ENCODE results near the gene FBRSL1. TPM values are rescaled to one million over a fixed set of nuclear protein-coding genes. Genes with fewer than 3 reads are reported as not detected.

The FBRSL1 gene
- total RNA-seq, 1 experiment from 2014 or later = 10.7 TPM

DNA sequence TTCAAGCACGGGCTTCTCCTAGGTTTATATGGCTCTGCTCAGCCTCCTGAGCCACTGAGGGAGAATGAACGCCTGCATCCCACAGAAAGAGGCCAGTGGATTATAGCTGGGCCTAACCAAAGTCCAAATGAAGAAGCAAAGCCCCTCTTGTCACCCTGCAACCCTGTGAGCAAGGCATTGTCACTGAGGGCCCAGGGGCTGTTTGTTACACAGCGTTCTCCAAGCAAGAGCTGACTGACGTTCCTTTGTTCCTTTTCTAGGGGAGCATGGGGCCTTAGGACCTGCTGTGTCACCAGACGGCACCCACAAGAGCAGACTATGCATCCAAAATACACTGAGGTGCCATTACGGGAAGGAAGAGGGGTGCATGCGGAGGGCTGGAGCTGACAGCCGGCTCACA, 4.3 kb upstream of the FBRSL1 start:
- no peaks in the 10 kb centered on the region for H3K27me3 ChIP-seq
- no peak for DNase-seq

DNA sequence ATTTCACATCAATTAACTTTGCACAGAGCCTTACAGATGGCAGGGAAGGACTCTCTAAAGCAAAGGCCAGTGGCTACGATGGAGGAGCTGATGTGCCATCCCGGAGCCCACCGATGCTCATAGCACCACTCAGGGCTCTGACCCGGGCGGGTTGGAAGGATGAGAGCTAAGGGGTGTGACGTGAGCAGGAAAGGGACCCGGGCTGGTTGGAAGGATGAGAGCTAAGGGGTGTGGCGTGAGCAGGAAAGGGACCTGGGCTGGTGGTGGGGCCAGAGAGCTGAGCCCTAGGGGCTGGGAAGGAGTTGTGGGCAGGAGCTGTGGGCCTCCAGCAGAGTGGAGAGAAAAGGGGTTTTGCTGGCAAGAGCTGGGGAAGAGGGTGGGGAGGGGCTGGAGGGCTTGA, 3.8 kb upstream of the FBRSL1 start:
- Histone ChIP-seq H3K36me3 (peaks cover 2% of the 10 kb centered on the region; the same call in 1 of the 2 replicates), H3K27me3 (no peaks in the 10 kb centered on the region)
- DNase-seq = no peak

More for the DNA sequence above, 4.3 kb upstream of the FBRSL1 start:
- Histone ChIP-seq H3K9me3 (no peaks in the 10 kb centered on the region), H3K36me3 (no peaks in the 10 kb centered on the region), H3K4me3 (no peak overlapping the region)

DNA sequence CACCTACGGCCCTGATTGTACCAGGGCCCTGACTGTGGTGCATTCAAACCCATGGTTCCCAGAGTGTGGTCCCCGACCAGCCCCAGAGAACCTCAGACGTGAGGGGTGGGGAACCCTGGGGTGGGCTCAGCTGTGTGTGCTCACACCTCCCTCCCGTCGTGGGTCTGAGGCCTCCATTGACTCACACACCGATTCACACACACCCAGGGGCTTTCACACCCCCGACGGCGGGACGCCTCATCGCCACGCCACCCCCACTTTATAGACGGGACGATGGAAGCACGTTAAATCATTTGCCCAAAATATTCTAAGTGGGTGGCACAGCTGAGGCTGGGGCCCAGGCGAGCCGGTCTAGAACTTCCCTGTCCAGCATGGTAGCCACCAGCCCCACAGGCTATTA, 3.4 kb upstream of the FBRSL1 start:
- DNase-seq = no peak
- Histone ChIP-seq H3K4me3 (no peak overlapping the region), H3K27me3 (no peaks in the 10 kb centered on the region), H3K36me3 (peaks cover 2% of the 10 kb centered on the region; the same call in 1 of the 2 replicates), H3K9me3 (no peaks in the 10 kb centered on the region)

More for the DNA sequence above, 3.8 kb upstream of the FBRSL1 start:
- H3K9me3 ChIP-seq = no peaks in the 10 kb centered on the region
- H3K4me3 ChIP-seq = no peak overlapping the region

DNA sequence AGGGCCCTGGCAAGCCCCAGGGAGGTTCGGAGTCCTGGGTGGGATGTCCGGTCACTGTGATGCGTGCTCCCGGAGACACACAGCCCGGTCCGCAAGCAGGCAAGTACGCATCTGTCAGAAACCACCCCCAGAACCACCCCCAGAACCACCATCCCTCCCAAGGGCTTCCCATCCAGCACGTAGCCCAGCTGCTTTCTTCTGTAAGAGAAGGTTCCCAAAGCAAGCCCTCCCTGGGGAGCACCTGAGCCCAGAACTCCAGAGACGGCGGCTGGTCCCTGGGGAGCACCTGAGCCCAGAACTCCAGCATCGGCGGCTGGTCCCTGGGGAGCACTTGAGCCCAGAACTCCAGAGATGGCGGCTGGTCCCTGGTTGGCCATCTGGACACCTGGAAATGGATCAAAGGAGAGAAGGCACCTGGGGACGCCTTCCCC, 2.6 kb upstream of the FBRSL1 start:
- H3K4me3 ChIP-seq = no peak overlapping the region

DNA sequence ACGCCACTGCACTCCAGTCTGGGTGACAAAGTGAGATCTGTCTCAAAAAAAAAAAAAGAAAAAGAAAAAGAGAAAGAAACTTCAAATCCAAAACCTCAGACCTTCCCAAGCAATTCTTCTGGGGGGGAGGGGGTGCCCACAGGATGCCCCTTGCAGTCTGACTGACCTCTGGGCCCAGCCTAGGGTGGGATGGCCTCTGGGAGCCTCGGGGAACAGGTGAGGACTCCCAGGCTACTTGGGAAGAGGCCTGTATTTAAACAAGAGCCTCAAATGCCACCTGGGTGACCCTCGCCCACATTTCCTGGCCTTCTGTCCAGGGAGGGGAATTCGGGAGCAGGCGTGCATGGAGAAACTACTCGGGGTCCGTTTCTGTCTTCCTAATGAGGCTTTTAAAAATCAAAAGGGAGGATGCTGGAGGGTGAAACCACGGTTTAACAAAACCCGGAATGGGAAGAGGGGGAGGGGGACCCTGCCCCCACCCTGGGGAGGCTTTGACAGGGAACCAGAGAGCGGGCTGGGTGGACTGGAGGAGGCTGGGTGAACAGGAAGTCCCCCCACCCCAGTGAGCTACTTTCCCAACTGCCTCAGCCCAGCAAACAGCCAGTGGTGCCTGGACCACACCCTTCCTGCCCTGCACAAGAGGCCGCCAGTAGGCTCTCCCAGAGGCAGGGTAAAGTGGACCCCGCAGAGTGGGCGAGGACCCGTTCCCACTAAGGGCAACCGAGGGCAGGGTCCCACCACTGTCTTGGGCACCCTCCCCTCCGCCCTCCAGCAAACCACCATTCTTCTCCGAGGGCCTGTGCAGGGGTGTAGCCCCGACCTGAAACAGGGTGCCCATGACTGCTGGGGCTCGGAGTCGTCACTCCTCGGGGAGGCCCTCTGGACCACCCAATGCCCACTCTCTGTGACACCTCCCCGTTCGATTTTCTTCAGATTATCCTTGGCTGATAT, 1.5 kb upstream of the FBRSL1 start:
- H3K4me3 ChIP-seq = no peak overlapping the region; the same call in 1 of the 2 replicates
- peaks cover 10% of the 10 kb centered on the region for H3K36me3 ChIP-seq
- H3K27me3 ChIP-seq = no peaks in the 10 kb centered on the region
- no peak for DNase-seq
- H3K9me3 ChIP-seq = no peaks in the 10 kb centered on the region

More for the DNA sequence above, 2.6 kb upstream of the FBRSL1 start:
- Histone ChIP-seq H3K9me3 (no peaks in the 10 kb centered on the region), H3K36me3 (peaks cover 6% of the 10 kb centered on the region), H3K27me3 (no peaks in the 10 kb centered on the region)
- no peak for DNase-seq

DNA sequence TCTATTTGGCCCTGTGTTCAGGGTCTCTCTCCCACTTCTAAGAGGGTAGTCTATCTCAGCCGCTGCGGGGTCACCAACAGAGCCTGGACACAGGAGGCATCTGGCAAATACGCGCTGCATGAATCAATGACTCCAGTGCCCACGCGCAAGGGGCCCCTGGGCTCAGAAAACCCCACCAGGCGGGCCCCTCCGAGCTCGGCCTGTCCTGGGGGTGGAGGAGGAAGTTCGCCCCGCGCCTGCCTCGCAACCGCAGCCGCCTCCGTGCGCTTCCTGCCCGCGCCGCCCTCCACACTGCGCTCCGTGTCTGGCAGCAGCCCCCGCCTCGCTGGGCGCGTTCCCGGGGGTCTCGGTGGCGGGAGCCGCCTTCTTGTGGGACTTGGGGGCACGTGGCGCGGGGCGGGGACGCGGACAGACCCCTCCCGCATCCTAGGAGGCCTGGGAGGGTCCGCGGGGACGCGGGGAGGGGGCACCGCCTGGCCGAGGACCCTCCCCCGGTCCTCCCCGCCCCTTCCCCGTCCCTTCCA, 811 bp upstream of the FBRSL1 start:
- Histone ChIP-seq H3K4me3 (peak overlapping the region; percentile 60), H3K36me3 (peaks cover 10% of the 10 kb centered on the region), H3K27me3 (no peaks in the 10 kb centered on the region), H3K9me3 (no peaks in the 10 kb centered on the region)
- no peak for DNase-seq

DNA sequence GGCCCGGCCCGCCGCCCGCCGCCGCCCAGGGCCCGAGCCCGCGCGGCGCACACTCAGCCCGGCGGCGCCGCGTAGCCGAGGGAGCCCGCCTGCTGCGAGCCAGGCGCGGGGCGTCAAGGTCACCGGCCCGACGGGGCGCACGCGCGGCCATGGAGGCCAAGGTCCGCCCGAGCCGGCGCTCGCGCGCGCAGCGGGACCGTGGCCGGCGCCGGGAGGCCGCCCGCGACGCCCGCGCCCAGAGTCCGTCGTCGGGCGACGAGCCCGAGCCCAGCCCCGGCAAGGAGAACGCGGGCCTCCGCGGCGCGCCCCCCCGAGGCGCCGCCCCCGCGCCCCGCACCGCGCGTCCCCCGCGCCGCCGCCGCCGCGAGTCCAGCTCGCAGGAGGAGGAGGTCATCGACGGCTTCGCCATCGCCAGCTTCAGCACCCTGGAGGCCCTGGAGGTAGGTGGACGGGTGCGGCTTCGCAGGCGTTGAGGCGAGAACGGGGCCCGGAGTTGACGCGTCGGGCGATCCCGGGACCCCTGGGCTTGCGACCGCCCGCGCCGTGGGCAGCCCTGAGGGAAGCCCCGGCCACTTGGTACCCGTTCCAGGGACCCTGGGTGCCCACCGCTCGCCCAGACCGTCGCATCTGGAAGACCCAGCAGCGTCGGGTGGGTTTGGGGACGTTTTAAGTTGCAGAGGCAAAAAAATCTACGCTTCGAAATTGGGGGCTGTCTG, 629 bp downstream of the FBRSL1 start:
- H3K36me3 ChIP-seq = peaks cover 10% of the 10 kb centered on the region
- no peaks in the 10 kb centered on the region for H3K9me3 ChIP-seq
- no peaks in the 10 kb centered on the region for H3K27me3 ChIP-seq
- peak; percentile 43 for DNase-seq
- peak overlapping the region; percentile 84 for H3K4me3 ChIP-seq

DNA sequence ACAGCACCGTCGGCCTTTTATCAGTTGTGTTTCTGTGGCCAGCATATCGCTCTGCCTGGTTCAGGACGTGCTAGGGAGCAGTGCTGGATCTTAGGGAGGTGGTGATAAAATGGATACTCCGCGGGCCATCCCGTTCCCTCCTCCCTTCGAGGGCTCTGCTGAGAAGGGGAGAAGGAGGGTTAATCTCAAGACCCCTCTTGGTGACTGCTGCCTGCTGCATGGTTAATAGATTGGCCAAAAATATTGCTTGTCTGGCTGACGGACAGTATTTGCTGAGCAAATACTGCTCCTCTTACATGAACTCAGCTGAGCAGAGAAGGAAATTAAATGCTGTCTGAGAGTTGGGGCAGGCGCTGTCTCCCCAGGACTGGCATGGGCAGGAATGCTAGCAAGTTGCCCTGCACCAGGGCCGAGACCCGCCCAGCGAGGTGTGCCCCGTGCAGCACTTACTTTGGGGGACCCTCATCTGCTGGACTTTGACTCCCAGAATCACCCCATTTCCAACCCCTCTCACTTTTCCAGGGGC, 1.2 kb downstream of the FBRSL1 start:
- Histone ChIP-seq H3K27me3 (no peaks in the 10 kb centered on the region), H3K36me3 (peaks cover 10% of the 10 kb centered on the region)
- no peak for DNase-seq

DNA sequence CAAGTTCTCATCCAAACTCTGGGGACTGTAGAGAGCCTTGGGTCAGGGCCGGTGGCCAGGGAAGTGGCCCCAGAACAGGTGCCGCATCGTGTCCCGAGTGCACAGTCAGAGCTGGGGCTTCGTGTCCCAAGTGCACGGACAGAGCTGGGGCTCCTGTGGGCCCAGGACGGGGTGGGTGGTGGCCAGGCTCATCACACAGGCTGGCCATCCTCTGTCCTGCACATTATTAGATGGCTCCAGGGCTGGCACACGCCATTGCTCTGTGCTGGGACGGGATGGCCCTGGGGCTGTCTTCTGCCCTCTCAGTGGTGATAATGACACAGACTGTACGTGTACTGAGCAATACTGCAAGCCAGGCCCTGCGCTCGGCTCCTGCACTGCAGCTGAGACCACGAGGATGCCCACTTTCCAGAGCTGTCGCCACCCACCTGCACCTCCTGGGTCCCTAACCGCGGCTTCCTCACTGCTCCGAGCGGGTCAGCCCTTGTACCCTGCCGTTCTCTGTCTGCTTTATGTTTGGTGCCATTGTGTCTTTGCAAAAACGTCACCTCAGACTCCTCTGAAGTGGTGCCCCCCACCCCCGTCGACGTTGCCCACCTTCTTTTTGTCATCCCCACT, 1.9 kb downstream of the FBRSL1 start:
- H3K27me3 ChIP-seq = no peaks in the 10 kb centered on the region
- H3K9me3 ChIP-seq = no peaks in the 10 kb centered on the region
- peak overlapping the region; percentile 84 for H3K4me3 ChIP-seq
- peaks cover 10% of the 10 kb centered on the region for H3K36me3 ChIP-seq
- DNase-seq = no peak

More for the DNA sequence above, 1.2 kb downstream of the FBRSL1 start:
- peak overlapping the region; percentile 84 for H3K4me3 ChIP-seq
- H3K9me3 ChIP-seq = no peaks in the 10 kb centered on the region

DNA sequence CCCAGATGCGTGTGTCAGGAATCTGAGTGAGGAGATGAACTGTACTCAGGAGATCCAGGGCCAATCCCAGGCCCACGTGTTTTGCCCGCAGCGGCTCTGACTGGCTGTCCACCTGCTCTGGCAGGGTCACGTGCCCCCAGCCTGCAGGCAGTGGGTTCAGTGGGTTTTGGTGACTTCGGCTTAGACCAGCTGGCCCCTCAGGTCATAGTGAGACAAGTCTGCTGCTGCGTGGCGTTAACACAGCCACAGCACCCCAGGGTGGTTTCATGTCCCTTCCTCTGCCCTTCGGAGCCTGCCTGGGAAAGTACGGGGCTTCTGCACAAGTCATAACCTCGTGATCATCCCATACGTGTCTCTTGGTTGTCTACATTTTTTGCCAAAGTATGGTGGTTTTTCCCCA, 2.6 kb downstream of the FBRSL1 start:
- Histone ChIP-seq H3K4me3 (no peak overlapping the region), H3K36me3 (peaks cover 10% of the 10 kb centered on the region), H3K9me3 (no peaks in the 10 kb centered on the region), H3K27me3 (no peaks in the 10 kb centered on the region)
- no peak for DNase-seq

DNA sequence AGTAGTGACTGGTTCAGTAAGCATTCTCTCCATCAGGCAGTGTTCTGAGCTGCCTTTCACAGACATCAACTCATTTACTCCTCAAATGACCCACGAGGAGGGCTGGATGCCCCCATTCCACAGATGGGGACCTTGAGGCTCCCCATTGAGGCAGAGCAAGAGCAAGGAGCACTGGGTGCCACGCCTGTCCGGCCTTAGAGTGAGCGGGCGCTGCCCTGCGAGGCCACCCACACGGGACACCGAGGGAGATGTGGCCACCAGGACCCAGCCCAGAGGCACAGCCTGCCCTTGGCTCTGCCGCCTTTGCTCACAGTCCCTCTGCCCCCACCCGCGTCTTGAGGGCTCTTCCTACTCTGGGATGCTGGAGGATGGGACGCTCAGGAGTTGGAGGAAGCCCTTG, 3.0 kb downstream of the FBRSL1 start:
- Histone ChIP-seq H3K27me3 (no peaks in the 10 kb centered on the region), H3K36me3 (peaks cover 10% of the 10 kb centered on the region), H3K9me3 (no peaks in the 10 kb centered on the region), H3K4me3 (no peak overlapping the region)
- no peak for DNase-seq

DNA sequence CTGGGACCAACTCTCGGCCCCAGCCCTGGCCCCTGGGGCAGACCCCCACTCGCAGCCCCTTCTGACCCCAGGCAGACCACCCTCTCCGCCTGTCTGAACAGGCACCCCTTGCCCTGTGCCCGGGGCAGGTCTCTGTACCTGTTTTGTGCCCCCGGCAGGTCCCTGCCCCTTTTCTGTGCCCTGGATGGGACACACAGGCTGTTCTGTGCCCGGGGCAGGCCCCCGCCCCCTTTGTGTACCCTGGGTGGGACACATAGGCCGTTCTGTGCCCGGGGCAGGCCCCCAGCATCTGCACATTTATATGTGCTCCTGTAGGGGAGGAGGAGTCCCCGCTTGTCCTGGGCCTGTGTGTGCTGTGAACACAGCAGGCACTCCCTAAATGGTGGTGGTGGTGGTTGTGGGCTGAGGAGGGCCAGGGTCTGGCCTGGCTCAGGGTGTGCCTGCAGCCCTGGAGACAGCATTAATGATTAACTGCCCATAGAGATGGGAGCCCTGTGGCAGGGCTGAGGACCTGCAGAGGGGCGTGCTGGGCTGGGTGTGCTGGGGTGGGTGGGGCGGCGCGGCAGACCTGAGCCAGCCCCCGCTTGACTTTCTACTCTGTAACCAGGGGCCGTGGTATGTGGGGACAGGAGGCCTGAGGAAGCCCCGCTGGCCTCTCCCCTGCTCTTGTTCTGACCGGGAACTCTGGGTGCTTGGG, 3.7 kb downstream of the FBRSL1 start:
- H3K27me3 ChIP-seq = no peaks in the 10 kb centered on the region
- no peak for DNase-seq
- peaks cover 10% of the 10 kb centered on the region for H3K36me3 ChIP-seq
- no peak overlapping the region for H3K4me3 ChIP-seq
- H3K9me3 ChIP-seq = no peaks in the 10 kb centered on the region

DNA sequence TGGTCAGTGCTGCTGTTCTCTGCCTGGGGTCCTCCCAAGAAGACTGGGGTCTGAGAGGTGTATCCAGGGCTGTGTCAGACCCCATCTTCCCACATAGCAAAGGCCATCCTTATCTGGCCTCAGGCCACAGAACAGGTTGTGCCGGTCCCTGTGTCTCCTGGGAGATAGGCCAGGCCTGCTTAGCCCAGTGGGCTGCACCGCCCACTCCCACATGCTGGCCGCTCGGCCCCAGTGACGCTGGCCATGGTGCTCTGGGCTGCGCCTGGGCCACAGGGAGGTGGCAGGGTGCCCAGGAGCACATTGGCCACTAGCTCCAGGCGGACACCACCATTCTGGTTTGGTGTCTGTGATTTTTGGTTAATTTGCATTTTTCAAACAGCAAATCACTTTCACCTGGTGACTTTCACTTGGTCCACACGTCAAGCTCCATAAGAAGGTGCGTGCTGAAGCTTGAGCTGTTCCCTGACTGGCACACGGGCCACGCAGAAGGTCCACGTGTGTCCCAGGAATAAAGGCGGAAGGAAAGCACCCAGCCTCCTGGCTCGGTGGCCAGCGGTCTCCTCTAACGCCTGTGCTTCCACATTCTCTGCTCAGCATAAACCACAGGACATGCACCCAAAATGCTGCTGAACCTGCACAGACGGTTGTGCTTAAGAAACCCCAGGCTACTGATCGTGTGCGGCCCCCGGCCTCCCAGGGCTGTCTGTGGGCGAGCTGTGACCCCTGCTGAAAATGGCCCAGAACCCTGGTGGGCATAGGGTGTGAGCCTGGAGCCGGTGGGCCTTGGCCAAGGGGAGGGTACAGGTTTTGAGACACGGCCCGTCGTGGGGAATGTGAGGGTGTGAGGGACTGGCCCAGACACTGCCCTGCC, 4.6 kb downstream of the FBRSL1 start:
- Histone ChIP-seq H3K4me3 (no peak overlapping the region), H3K36me3 (peaks cover 10% of the 10 kb centered on the region), H3K27me3 (no peaks in the 10 kb centered on the region), H3K9me3 (no peaks in the 10 kb centered on the region)
- DNase-seq = no peak

DNA sequence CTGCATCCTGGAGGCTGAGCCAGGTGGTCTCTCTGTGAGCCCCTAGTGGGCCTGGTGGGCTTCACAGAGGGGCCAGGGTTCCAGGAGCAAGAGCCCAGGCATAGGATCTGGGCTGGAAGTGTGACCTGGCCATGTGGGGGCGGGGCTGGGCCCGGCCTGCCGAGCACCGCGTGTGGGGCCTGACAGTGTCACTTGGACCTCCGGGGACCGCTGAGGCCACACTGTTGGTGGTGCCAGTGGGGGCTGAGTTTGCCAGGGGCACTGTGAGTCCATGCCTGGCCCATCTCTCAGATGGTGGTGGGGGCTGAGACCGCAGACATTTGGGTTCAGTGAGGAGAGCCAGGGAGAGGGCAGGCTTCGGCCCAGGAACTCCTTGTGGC, 5.2 kb downstream of the FBRSL1 start:
- DNase-seq = no peak
- H3K4me3 ChIP-seq = no peak overlapping the region
- H3K27me3 ChIP-seq = no peaks in the 10 kb centered on the region
- no peaks in the 10 kb centered on the region for H3K9me3 ChIP-seq
- peaks cover 10% of the 10 kb centered on the region for H3K36me3 ChIP-seq

DNA sequence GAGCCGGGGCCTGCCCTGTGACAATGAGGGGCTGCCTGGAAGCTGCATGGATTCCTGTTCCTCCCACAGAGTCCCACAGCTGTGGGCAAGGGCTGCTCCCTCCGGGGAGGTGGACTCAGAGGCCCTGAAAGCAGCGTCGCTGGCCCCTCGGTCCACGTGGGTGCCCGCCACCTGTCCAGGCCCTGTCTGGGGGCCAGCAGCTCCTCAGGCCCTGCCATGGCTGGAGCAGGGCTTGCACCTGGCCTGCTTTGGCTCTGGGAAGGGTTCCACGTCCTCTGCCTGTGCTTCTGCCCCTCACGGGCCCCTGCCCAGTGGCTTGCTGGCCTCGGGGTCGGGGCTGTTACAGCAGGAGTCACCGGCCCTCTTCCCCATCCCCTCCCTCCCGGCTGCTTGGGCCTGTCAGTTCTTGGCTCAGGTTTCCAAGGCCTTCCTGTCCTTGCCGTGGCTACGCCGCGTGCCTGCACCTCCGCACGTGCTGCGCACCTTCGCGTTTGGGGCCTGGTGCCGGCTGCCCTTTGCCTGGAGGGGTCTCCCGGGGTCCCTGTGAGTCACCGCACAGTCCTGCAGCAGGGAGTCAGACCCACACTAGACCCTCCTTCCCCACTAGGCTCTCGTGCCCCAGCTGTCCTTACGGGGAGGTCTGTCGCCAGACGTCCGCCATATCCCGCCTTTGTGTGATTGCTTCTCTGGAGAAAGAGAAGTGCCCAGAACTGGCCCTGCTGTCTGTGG, 5.8 kb downstream of the FBRSL1 start:
- no peak for DNase-seq
- Histone ChIP-seq H3K36me3 (peaks cover 10% of the 10 kb centered on the region), H3K27me3 (no peaks in the 10 kb centered on the region)

More for the DNA sequence above, 5.8 kb downstream of the FBRSL1 start:
- H3K9me3 ChIP-seq = no peaks in the 10 kb centered on the region
- H3K4me3 ChIP-seq = no peak overlapping the region
